WI38 (cell line): ENCODE measurements around the gene OSCP1.

ENCODE experiments used
- H3K4me3 ChIP-seq: 2 replicates; pipeline ENCODE4 v1.5.1; 2011; ENCODE audit warnings: low read depth, mild to moderate bottlenecking, control low read depth, low read length
- TF ChIP-seq, protein P1 (sequence below): IDR thresholded peaks from 2 replicates; pipeline ENCODE4 v1.5.1; 2012; ENCODE audit warnings: low read depth, mild to moderate bottlenecking, control low read depth, low read length

Gene OSCP1

DNA sequence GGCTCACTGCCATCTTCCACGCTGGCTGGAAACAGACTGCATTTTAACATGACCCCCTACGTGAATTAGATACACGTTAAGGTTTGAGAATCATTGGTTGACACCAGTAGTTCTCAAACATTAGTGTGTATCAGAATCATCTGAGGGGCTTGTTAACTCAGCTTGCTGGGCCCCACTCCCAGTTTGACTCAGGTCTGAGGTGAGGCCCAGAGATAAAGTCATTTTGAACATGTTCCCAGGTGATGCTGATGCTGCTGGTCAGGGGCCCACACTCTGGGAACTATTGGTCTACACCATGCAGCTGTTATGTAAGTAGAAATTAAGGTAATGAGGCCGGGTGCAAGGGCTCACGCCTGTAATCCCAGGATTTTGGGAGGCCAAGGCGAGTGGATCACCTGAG is 53.9 kb downstream of the OSCP1 start:
- TF ChIP-seq, protein P1, sequence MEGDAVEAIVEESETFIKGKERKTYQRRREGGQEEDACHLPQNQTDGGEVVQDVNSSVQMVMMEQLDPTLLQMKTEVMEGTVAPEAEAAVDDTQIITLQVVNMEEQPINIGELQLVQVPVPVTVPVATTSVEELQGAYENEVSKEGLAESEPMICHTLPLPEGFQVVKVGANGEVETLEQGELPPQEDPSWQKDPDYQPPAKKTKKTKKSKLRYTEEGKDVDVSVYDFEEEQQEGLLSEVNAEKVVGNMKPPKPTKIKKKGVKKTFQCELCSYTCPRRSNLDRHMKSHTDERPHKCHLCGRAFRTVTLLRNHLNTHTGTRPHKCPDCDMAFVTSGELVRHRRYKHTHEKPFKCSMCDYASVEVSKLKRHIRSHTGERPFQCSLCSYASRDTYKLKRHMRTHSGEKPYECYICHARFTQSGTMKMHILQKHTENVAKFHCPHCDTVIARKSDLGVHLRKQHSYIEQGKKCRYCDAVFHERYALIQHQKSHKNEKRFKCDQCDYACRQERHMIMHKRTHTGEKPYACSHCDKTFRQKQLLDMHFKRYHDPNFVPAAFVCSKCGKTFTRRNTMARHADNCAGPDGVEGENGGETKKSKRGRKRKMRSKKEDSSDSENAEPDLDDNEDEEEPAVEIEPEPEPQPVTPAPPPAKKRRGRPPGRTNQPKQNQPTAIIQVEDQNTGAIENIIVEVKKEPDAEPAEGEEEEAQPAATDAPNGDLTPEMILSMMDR = no peak
- no peak overlapping the region; the same call in 1 of the 2 replicates for H3K4me3 ChIP-seq

DNA sequence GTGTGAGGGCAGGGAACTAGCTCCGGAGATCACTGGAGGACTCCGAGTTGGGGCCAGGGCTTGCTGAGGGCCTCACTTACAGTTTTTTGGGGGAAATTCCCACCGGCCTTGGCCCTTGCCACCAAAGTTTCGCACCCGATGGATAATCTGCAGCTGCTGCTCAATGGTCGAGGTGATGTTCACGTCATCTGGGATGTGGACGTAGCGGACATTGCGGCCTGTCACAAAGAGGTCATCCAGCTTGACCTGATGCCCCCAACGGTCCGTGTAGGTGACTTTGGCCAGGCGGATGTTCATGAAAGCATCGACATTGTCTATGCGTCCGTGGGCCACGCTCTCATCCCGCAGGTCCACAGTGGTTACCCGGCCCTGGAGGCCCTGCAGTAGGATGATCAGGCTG is 56.6 kb downstream of the OSCP1 start:
- no peak overlapping the region for H3K4me3 ChIP-seq
- TF ChIP-seq, protein P1 = no peak

DNA sequence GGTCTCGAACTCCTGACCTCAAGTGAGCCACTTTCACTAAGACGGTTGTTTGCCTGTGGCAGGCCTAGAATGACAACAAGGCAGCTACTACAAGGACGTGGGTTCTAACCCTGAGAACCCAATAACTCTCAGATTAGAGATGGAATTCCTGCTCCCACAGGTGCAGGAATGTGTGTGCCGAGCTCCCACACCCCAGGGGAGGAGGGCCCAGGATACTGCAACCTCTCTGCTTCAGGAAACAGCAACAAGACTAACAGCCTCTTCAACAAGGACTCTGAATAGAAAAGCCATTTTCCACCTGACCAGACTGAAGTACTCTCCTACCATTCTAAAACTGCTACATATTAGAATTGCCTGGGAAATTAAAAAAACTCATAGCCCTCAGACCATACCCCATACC is 57.4 kb downstream of the OSCP1 start:
- no peak overlapping the region for H3K4me3 ChIP-seq
- TF ChIP-seq, protein P1 = no peak

DNA sequence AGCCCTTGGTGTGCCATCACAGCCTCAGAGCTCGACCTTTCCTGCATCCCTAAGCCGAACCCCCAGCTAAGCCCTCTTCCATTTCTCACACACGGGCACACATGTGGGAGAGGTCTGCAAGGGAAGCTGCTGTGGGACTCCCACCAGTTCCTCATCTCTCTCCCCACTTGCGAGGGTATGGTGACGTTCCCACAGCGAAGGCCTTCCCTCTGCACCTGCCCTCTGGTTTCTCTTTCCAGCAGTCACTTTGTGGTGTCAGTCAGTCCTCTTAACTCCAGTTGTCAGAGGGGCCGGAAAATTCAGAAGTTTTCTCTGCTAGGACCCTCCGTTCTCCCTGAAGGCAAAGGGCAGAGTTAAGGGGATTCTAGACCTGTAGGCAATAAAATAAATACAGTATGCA is 59.0 kb downstream of the OSCP1 start:
- TF ChIP-seq, protein P1 = no peak
- no peak overlapping the region for H3K4me3 ChIP-seq

DNA sequence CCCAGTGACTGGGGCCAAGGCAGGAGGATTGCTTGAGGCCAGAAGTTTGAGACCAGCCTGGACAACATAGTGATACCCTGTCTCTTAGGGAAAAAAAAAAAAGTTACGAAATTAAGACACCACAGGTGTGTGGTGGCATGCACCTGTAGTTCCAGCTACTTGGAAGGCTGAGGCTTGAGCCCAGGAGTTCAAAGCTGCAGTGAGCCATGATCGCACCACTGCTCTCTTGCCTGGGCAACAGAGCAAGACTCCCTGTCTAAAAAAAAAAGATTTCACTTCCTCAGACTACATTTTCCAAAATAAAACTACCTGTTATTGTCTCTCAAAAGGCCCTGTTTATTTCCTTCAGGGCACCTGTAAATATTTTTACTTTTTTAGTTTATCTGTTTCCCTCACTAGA is 59.8 kb downstream of the OSCP1 start:
- H3K4me3 ChIP-seq = no peak overlapping the region
- TF ChIP-seq, protein P1 = no peak

DNA sequence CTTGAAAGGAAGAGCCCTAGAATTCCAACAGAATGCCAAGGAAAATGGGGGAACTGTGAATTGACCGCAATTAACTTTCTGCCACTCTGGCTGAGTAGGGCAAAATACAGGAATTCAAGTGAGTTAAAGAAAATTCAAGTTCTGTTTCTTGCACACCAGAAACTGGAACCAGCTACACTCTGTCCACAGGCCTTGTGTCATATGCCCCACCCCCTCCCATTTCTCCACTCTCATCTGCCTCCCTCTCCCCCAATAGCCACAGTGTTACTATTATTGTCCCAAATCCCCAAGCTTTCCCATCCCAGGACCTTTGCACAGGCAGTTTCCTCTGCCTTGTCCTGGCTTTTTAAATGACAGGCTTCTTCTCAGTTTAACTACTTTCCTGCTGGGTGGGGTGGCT is 60.3 kb downstream of the OSCP1 start:
- no peak overlapping the region for H3K4me3 ChIP-seq
- TF ChIP-seq, protein P1 = no peak

DNA sequence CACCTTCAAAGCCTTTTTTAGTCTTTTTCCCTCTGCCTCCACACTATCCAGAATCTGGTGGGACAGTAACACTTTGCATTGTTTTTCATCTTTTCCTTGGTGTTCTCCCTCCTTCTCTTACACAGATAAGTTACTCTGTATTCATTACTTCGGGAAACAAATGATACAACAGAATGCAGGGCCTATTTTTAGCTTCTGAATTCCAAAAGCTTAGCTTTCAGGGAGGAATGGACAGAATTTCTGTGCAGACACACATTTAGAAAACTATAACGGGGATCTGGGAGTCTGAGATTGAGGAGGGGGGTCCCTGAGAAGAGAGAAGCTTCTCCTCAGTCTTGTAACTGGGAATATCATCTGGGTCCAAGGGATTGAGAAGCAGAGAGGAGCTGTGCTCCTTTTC is 61.0 kb downstream of the OSCP1 start:
- no peak overlapping the region for H3K4me3 ChIP-seq
- TF ChIP-seq, protein P1 = no peak
